ENCODE measurements around the gene SMIM33. TPM values are rescaled to one million over a fixed set of nuclear protein-coding genes. Genes with fewer than 3 reads are reported as not detected.

The SMIM33 gene
- total and polyA plus RNA-seq, 10 of the 15 experiments (the other 5 are each of a cell fraction or from before 2014, with no cell fraction given): 0.03 to 0.25 (median 0.07) TPM; not detected in 4

- no peaks in the 10 kb centered on the region for H3K9me3 ChIP-seq (replicated peaks; ENCODE audit: control insufficient read depth, insufficient read depth, low read length)
- peaks cover 24% of the 10 kb centered on the region for H3K4me1 ChIP-seq (ENCODE audit: control insufficient read depth, insufficient read depth, low read length)
- H3K4me3 ChIP-seq: peak within 1 kb of the TSS; percentile 84
- intact Hi-C loops (cut with micrococcal nuclease; ENCODE audit: unreplicated experiment) (loop anchor here (1.0 kb wide), 2 partner anchors 8 to 19 kb away; no protein-coding TSS in a partner anchor), in situ Hi-C loops (cut with MboI) (no loop called here)
- no peaks in the 10 kb centered on the region for H3K36me3 ChIP-seq (ENCODE audit: control insufficient read depth in 2 of 2, insufficient read depth in 2 of 2, low read length in 1 of 2)
- H3K27ac ChIP-seq (ENCODE audit: control insufficient read depth, insufficient read depth): peak within 1 kb of the TSS; percentile 95
- ATAC-seq: peak; percentile 81
- ChIA-PET POLR2A (interaction anchor here (0.6 to 5.7 kb wide), 16 partner anchors 10 to 190 kb away, joined by 3 to 53 read pairs (median 6); partner anchors contain the start of genes MATR3, SPATA24, STING1 and UBE2D2), CTCF (interaction anchor here (1.0 to 5.0 kb wide), 12 partner anchors 9 to 74 kb away, joined by 3 to 52 read pairs (median 6); partner anchors contain the start of genes SPATA24 and STING1), SMC1A (ENCODE audit: uncharacterized antibody, unreplicated experiment) (interaction anchor here (0.6 to 8.2 kb wide), 16 partner anchors 8 to 860 kb away, joined by 3 to 86 read pairs (median 4); partner anchors contain the start of gene STING1), RAD21 (ENCODE audit: unreplicated experiment) (interaction anchor here (0.5 to 5.4 kb wide), 14 partner anchors 9 to 92 kb away, joined by 3 to 59 read pairs (median 6); partner anchors contain the start of genes MZB1, SPATA24 and STING1)
- 2% methylated on average over 39 of the region's 49 CpGs for WGBS (ENCODE audit: insufficient coverage, insufficient replicate concordance, low lambda C conversion rate, missing lambda C conversion rate)
- H2AFZ ChIP-seq (ENCODE audit: control insufficient read depth, low read depth, low read length): peak within 1 kb of the TSS; percentile 97
- no TSS peak for BruUV-seq (replicated peaks)
- H3K27me3 ChIP-seq (replicated peaks in 1 of 2; ENCODE audit: control insufficient read depth in 2 of 2, insufficient read depth in 2 of 2, low read length in 1 of 2): no peaks in the 10 kb centered on the region
- peak; percentile 83 for FAIRE-seq
- H3K4me2 ChIP-seq (ENCODE audit: control insufficient read depth, insufficient read depth): peak within 1 kb of the TSS; percentile 98
- peak; percentile 53 for DNase-seq (ENCODE audit: low read depth, low spot score)
- no peaks in the 10 kb centered on the region for H3K79me2 ChIP-seq (ENCODE audit: control insufficient read depth, insufficient read depth, low read length)
- H3K9ac ChIP-seq (ENCODE audit: control insufficient read depth, insufficient read depth, low read length): peak within 1 kb of the TSS; percentile 93
- no peaks in the 10 kb centered on the region for H4K20me1 ChIP-seq (ENCODE audit: control insufficient read depth, insufficient read depth)
- TF ChIP-seq TBL1XR1 (IDR thresholded peaks at IDR 0.05; ENCODE audit: low read depth, low read length) (no peak), SMC3 (IDR thresholded peaks at IDR 0.05; ENCODE audit: borderline replicate concordance, low read length) (no peak), E4F1 (IDR thresholded peaks at IDR 0.05; ENCODE audit: borderline replicate concordance, partially characterized antibody) (peak; percentile 48), SKIL (IDR thresholded peaks at IDR 0.05; ENCODE audit: low read depth, poor library complexity, severe bottlenecking) (no peak), ZBTB40 (IDR thresholded peaks at IDR 0.05; ENCODE audit: borderline replicate concordance) (no peak), NRF1 (conservative IDR thresholded peaks at IDR 0.05; ENCODE audit: low read depth, low read length) (0 out of 2 replicates have a peak, but pooled peaks have one; percentile 3), ESRRA (IDR thresholded peaks at IDR 0.05; ENCODE audit: low read length) (no peak), CBX5 (IDR thresholded peaks at IDR 0.05; ENCODE audit: low read depth) (no peak), ZBTB33 (IDR thresholded peaks at IDR 0.05) (no peak; the same call in 1 of the 2 replicates), ZZZ3 (IDR thresholded peaks at IDR 0.05; ENCODE audit: control insufficient read depth, insufficient read length, low read depth) (no peak)
Measured at GRCh38 chr5:139439013-139439903, 31.5 kb upstream of the SMIM33 start, which contains the start of gene DNAJC18. Gene DNAJC18, minus strand, starts transcription at chr5:139439525. Its CDS starts 80 bp downstream, at chr5:139439445.

All from GM12878 (cell line).